GM21723 (cell line): ENCODE data around the gene ZCCHC14.
"Not testable (repeated sequence)": the region's sequence is repeated elsewhere in the genome, so short reads cannot be mapped to it uniquely, and the experiment has no call there.

ENCODE experiments used
- ATAC-seq: cut with Tn5 transposase; IDR thresholded peaks from one replicate; pipeline ENCODE4 v1.9.1; 2021; ENCODE audit warnings: mild to moderate bottlenecking, moderate library complexity; ENCODE audit not compliant: unreplicated experiment

Gene ZCCHC14

GRCh38 chr16:87525352-87525751, 32.5 kb upstream of the ZCCHC14 start:
- no peak for ATAC-seq

DNA sequence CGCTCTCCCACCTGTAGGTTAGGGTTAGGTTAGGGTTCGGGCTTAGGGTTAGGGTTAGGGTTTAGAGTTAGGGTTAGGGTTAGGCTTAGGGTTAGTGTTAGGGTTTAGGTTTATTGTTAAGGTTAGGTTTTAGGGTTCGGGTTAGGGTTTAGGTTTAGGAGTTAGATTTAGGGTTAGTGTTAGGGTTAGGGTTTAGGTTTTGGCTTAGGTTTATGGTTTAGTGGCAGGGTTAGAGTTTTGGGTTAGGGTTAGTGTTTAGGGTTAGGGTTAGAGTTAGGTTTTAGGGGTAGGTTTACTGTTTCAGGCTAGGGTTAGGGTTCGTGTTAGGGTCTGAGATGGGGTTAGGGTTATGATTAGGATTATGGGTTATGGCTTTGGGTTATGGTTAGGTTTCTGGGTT, 31.6 kb upstream of the ZCCHC14 start:
- ATAC-seq, result no peak

GRCh38 chr16:87523605-87524004, 30.8 kb upstream of the ZCCHC14 start:
- ATAC-seq, result not testable (repeated sequence)

DNA sequence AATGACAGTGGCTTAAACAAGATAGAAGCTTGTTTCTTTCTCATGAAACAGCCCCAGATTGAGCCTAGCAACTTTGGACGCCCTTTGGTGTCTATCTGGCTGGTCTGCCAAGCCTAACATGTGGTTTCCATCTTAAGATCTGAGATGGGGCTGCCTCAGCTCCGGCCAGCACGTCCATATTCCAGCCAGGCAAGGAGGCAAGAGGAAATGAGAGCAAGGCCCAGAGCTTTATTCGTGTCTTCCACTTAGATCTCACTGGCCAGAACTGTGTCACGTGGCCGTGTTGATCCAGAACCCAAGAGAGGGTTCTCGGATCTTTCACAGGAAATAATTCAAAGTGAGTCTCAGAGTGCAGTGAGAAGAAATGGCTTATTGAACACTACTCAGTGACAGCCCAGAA, 28.9 kb upstream of the ZCCHC14 start:
- ATAC-seq, result not testable (repeated sequence)

- ATAC-seq, result not testable (repeated sequence)
Observed at GRCh38 chr16:87519170-87519569, 26.3 kb upstream of the ZCCHC14 start.

DNA sequence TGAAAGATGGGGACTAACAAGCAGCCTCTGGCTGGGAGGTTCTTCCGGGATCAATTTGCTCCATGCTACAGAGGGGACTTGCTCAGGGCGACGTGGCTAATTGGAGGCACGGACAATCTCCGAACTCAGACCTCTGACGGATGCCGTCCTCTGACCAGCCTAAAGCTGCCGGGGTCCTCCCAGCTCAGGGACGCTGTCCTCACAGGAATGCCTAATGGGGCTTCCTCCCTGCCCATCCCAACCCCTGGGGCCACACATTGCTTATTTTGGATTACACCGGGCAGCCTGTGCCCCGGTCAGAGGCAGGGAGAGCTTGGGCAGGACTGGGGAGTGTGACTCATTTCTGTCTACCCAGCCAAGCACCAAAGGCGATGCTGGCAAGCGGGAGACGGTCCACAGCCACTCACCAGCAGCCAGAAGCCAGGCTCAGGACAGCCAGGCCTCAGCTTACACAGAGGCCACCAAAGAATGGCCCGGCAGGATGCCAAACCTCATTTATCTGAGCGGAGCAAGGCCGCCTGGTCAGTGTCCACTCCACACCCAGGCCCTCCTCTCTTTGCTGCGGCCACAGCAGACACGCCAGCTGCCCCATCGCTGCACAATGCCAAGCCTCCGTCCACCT, 25.7 kb upstream of the ZCCHC14 start:
- not testable (repeated sequence) for ATAC-seq

GRCh38 chr16:87517610-87518429, 25.0 kb upstream of the ZCCHC14 start:
- not testable (repeated sequence) for ATAC-seq

GRCh38 chr16:87516361-87516760, 23.5 kb upstream of the ZCCHC14 start:
- ATAC-seq, result no peak

GRCh38 chr16:87515475-87516330, 22.9 kb upstream of the ZCCHC14 start:
- ATAC-seq, result no peak

DNA sequence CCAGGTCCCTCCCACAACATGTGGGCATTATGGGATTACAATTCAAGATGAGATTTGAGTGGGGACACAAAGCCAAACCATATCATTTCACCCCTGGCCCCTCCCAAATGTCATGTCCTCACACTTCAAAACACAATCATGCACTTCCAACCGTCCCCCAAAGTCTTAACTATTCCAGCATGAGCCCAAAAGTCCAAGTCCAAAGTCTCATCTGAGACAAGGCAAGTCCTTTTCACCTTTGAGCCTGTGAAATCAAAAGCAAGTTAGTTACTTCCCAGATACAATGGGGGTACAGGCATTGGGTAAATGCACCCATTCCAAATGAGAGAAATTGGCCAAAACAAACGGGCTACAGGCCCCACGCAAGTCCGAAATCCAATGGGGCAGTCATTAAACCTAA, 17.0 kb upstream of the ZCCHC14 start:
- not testable (repeated sequence) for ATAC-seq

DNA sequence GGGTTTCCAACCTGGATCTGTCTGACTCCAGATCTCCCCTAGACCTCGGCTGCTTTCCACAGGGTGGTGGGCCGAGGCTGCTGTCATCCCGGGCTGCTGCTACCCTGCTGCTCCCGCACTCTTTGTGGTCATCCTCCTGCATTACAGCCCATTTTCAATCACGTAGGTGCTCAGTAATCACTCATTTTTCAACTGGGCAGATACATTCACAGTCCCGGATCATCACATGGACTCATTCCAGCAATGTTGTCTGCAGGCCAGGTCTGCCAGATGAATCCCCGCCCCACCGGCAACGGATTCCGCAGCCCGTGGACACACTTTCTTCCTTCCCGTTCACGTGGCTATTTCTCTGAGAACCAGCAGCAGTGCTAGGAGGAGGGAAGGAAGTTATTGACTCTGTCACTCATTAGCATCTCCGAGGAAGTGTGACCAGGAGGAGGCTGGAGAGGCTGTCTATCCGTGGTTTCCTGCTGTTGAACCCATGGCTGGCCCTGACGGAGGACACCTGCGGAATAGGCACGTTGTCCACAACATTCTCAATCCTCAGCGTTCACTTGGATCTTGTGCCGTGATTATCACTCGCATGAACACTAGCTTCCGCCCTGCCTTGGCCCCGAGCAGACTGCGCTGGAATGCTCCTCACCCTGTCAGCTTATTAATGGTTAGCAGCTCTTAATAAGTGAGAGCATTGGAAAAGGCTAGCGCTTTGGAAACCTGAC, 14.7 kb upstream of the ZCCHC14 start:
- no peak for ATAC-seq

GRCh38 chr16:87506423-87507350, 13.9 kb upstream of the ZCCHC14 start:
- no peak for ATAC-seq

GRCh38 chr16:87505834-87506233, 13.0 kb upstream of the ZCCHC14 start:
- no peak for ATAC-seq

DNA sequence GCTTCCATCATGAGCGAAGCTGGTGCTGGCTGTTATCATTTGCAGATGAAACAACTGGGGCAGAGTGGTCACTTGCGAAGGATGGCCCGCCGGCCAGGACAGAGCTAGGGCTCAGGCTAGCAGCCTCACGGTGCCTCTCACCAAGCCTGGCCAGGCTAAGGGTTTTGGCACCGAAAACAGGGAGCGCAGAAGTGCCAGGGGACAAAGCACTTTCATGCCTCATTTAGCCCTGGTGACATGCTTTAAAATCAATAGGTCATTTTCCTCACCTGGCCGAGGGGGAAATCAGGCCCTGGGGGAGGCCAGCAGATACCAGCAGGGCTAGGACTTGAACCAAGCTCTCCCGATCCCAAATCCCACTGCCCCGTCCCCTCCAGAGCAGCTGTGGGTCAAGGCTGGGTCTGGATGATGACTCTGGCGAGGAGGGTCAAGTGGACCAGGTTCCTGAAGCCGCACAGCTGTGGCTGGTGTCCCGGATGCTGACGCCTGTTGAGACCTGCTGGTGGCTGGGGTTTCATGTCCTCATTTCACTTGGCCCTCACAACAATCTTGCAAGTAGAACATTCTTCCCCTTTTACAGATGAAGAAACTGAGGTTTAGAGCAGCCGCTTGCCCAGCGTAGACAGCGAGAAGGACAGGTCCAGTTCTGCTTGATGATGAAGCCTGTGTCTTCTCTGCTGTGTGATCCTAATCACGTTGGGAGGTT, 10.6 kb upstream of the ZCCHC14 start:
- ATAC-seq, result not testable (repeated sequence)

- no peak for ATAC-seq
Observed at GRCh38 chr16:87502308-87502969, 9.6 kb upstream of the ZCCHC14 start.

DNA sequence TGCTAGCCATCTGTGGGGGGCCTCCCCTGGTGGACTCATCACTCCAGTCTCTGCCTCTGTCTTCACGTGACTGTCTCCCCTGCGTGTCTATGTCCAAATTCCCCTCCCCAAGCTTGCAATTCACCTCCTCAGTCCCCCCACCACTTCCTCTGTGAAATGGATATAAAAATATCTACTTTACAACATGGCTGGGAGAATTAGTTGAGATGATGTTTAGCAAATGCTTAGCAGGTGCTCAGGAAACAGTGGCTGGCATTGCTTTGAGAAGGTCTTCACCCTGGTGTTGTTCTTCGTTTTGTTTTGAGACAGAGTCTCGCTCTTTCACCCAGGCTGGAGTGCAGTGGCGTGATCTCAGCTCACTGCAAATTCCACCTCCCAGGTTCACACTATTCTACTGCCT, 8.3 kb upstream of the ZCCHC14 start:
- ATAC-seq, result no peak

DNA sequence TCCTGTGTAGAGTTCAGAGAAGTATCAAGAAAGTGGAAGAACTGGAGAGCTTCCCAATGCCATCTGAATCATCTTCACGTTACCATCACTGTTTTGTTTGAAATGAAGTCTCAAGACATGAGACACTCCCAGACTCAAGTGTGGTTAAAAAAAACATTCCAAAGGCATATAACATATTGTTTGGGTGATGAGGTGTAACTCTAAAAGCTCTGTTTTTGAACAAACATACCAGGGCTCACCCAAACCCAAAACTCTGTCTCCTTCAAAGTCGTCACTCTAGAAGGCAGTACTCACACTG, 6.3 kb upstream of the ZCCHC14 start:
- no peak for ATAC-seq

- ATAC-seq, result no peak
Observed at GRCh38 chr16:87498324-87499188, 5.7 kb upstream of the ZCCHC14 start.
